Upper lobe of right lung (tissue), 1 donor: ENCODE data around the gene WWP2. TPM values are rescaled to one million over a fixed set of nuclear protein-coding genes. Genes with fewer than 3 reads are reported as not detected.

Experiments
- ATAC-seq: fragments of 200-7000 bp; cut with Tn5 transposase; one replicate; pipeline ENCODE4 v1.9.1; 2020; ENCODE audit warnings: mild to moderate bottlenecking, moderate library complexity
- DNase-seq: peaks from one replicate; pipeline ENCODE4 v3.0.0-alpha.2; 2020
- H3K27ac ChIP-seq: fragments of 200-600 bp; one replicate; pipeline ENCODE4 v1.8.0; 2022
- H3K27me3 ChIP-seq: fragments of 200-600 bp; one replicate; pipeline ENCODE4 v1.8.0; 2022; ENCODE audit warnings: mild to moderate bottlenecking
- H3K36me3 ChIP-seq: fragments of 200-600 bp; one replicate; pipeline ENCODE4 v1.8.0; 2022
- H3K4me1 ChIP-seq: fragments of 200-600 bp; one replicate; pipeline ENCODE4 v1.8.0; 2022
- H3K4me3 ChIP-seq: fragments of 200-600 bp; one replicate; pipeline ENCODE4 v1.8.0; 2022; ENCODE audit warnings: mild to moderate bottlenecking
- H3K9me3 ChIP-seq: fragments of 200-600 bp; one replicate; pipeline ENCODE4 v1.8.0; 2022
- intact Hi-C: fragments of 100-400 bp; cut with DNase I; formaldehyde crosslinking; loops from one replicate; pipeline ENCODE4 v1.11.0; 2022
- total RNA-seq: library from RNA; stranded (reverse); fragmentation: NEBNext Ultra II Directional; extraction: Animal tissue kit (Norgen Biotek cat#: 25700); gene quantifications from one replicate; pipeline ENCODE4 v1.2.1, GENCODE V29; 2021
- TF ChIP-seq, protein P1 (sequence below): fragments of 200-600 bp; IDR thresholded peaks from one replicate; pipeline ENCODE4 v1.8.0; 2022; ENCODE audit warnings: antibody characterized with exemption
- donor health status: DM: no; HTN: yes; CAD: no; lungs with severe emphysema.

Gene WWP2
- total RNA-seq, 1 donor from 2014 or later = 71.9 TPM

- H3K27ac ChIP-seq = no peak overlapping the region
- intact Hi-C loops = no loop called here
- ATAC-seq (peak; percentile 54), DNase-seq (no peak)
- H3K27me3 ChIP-seq = no peaks in the 10 kb centered on the region
- TF ChIP-seq, protein P1, sequence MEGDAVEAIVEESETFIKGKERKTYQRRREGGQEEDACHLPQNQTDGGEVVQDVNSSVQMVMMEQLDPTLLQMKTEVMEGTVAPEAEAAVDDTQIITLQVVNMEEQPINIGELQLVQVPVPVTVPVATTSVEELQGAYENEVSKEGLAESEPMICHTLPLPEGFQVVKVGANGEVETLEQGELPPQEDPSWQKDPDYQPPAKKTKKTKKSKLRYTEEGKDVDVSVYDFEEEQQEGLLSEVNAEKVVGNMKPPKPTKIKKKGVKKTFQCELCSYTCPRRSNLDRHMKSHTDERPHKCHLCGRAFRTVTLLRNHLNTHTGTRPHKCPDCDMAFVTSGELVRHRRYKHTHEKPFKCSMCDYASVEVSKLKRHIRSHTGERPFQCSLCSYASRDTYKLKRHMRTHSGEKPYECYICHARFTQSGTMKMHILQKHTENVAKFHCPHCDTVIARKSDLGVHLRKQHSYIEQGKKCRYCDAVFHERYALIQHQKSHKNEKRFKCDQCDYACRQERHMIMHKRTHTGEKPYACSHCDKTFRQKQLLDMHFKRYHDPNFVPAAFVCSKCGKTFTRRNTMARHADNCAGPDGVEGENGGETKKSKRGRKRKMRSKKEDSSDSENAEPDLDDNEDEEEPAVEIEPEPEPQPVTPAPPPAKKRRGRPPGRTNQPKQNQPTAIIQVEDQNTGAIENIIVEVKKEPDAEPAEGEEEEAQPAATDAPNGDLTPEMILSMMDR = no peak
- peaks cover 5% of the 10 kb centered on the region for H3K36me3 ChIP-seq
- no peaks in the 10 kb centered on the region for H3K9me3 ChIP-seq
- H3K4me3 ChIP-seq = no peak overlapping the region
- no peaks in the 10 kb centered on the region for H3K4me1 ChIP-seq
Observed at GRCh38 chr16:69855592-69855991, 93.5 kb downstream of the WWP2 start.

DNA sequence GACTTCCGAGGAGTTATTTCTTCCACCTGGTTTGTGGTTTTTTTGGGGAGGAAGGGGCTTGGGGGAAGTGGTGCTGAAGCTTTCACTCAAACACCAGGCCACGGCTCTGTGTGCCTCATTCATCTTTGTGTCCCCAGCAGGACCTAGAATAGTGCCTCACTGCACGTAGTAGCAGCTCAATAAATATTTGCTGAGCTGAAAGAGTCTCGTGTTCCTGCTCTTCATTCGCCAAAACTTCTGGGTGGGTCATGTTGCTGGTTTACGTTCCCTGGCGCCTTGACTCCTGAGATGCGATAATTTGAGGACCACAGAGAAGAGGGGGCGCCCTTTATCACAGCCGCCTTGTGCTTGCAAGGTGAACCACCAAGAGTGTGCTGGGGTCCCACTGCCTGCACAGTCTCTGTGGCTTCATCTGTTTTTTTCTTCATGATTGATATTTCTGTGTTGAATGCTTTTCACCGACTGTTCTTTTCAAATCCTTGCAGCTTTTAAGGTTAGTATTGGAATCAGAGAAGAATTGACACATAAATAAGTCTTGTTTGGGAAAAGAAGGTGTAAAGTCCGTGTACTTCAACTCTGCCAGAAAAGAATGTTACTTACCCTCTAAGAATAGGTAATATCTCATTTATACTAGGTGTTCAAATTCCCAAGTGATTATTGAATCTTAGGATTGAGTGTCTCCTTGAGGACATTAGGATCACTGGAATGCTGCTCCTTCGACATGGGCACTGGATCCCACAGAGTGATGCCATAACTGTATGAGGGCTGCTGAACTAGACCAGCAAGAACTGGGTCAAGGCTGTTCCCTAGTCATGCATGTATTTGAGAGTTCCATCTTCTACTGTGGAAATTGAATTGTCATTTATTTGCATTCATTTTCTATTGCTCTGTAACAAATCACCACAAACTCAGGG is 96.3 kb downstream of the WWP2 start:
- TF ChIP-seq, protein P1 = no peak
- H3K4me1 ChIP-seq = peaks cover 19% of the 10 kb centered on the region
- H3K9me3 ChIP-seq = no peaks in the 10 kb centered on the region
- no peak overlapping the region for H3K4me3 ChIP-seq
- intact Hi-C loops = no loop called here
- peaks cover 2% of the 10 kb centered on the region for H3K36me3 ChIP-seq
- H3K27me3 ChIP-seq = no peaks in the 10 kb centered on the region
- no peak overlapping the region for H3K27ac ChIP-seq
- ATAC-seq (no peak), DNase-seq (no peak)

DNA sequence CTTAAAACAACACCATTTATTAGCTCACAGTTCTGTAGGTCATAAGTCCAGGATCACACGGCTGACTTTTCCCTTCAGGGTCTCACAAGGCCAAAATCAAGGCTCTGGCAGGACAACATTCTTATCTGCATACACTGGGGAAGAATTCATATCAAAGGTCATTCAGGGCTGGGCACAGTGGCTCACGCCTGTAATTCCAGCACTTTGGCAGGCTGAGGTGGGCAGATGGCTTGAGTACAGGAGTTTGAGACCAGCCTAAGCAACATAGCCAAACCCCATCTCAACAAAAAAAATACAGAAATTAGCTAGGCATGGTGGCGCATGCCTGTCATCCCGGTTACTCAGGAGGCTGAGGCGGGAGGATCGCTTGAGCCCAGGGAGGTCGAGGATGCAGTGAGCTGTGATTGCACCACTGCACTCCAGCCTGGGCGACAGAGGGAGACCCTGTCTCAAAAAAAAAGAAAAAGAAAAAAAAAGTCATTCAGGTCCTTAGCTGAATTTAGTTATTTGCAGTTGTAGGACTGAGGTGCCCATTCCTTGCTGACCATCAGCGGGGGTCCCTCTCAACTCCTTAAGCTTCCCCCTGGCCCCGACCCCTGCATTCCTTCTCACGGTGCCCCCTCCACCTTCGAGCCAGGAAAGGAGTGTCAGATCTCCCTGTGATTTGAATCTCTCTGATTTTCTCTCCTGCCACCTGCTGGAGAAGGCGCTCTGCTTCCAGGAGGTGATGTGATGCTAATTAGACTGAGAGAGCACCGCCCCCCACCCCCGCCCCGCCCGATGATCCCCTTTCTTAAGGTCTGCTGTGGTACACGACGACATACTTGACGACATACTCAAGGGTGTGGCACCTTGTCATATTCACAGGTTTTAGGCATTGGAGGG is 97.2 kb downstream of the WWP2 start:
- intact Hi-C loops = no loop called here
- ATAC-seq = peak; percentile 52

DNA sequence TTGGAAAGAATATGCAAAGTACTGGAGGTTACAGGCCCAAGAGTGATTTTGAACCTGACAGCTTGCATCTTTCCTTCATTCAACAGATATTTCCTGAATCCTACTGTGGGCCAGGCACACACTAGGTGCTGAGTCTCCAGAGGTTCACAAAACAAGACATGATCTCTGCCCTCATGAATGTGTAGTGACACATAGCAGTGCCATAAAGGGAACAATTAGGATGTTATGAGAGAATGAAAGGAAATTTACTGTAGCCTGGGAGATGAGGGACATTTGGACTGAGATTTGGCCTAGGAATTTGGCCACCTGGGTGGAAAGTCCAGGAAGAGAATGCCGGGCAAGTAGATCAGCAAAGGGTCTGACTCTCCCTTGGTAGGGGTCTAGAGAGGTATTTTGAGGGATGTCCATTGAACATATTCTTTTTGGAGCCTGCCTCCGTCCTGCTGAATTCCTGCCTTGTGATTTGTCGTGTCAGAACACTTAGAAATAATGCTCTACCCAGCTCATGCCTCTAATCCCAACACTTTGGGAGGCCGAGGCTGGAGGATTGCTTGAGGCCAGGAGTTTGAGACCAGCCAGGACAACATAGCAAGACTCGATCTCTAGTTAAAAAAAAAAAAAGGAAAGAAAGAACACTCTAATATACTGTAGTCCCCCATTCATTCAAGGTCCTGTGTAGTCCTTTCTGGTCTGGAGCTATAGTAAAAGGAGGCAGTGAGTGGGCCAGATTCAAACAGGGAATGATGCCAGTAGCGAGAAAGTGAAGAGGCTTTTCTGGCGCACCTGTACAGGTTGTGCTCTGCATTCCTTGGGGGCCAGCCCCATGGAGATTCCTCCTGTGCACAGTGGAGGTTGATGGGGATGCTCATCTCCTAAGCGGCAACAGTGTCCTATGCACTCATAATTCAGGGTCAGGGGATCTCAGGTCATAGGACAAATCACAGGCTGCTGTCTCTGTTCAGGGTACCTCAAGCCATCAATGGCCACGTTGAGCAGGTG is 98.4 kb downstream of the WWP2 start:
- H3K36me3 ChIP-seq = no peaks in the 10 kb centered on the region
- ATAC-seq = peak; percentile 56
- no peak for DNase-seq
- TF ChIP-seq, protein P1 = no peak
- peaks cover 19% of the 10 kb centered on the region for H3K4me1 ChIP-seq
- H3K27ac ChIP-seq = peak overlapping the region; percentile 66
- no peak overlapping the region for H3K4me3 ChIP-seq
- intact Hi-C loops = no loop called here
- no peaks in the 10 kb centered on the region for H3K9me3 ChIP-seq
- no peaks in the 10 kb centered on the region for H3K27me3 ChIP-seq

More for the DNA sequence above, 97.2 kb downstream of the WWP2 start:
- TF ChIP-seq, protein P1 = peak; percentile 15
- peaks cover 19% of the 10 kb centered on the region for H3K4me1 ChIP-seq
- H3K36me3 ChIP-seq = no peaks in the 10 kb centered on the region
- no peaks in the 10 kb centered on the region for H3K27me3 ChIP-seq
- no peaks in the 10 kb centered on the region for H3K9me3 ChIP-seq
- H3K4me3 ChIP-seq = no peak overlapping the region
- DNase-seq = no peak
- no peak overlapping the region for H3K27ac ChIP-seq
